ENCODE data around the gene ACTL6A.

- TF ChIP-seq CTCF (conservative IDR thresholded peaks at IDR 0.05) (no peak), EZH2 (IDR thresholded peaks at IDR 0.05; ENCODE audit: low read depth) (no peak)
Observed at GRCh38 chr3:179613807-179614206, 51.1 kb downstream of the ACTL6A start.
